Activated T-helper 1 cell treated with anti-CD3 and anti-CD28 coated beads, Interleukin-12 subunit alpha, Interleukin-12 subunit beta, Interleukin-2, Interleukin-4 antibody, amounts not matched to agents 30 ng/mL and 10 ng/mL and 1 ng/mL, durations not matched to agents 14 hours and 24 hours and 36 hours (primary cell): Measurements from ENCODE around the gene SLC19A1. TPM values are rescaled to one million over a fixed set of nuclear protein-coding genes. Genes with fewer than 3 reads are reported as not detected.

Experiments used
- DNase-seq: peaks from one replicate; pipeline ENCODE4 v3.0.0; 2021; ENCODE audit warnings: low spot score
- H3K27ac Mint-ChIP-seq: one replicate; pipeline ENCODE4 v1.8.0; 2021; ENCODE audit warnings: mild to moderate bottlenecking, mixed read lengths
- H3K27me3 Mint-ChIP-seq: one replicate; pipeline ENCODE4 v1.8.0; 2022; ENCODE audit warnings: mild to moderate bottlenecking, moderate library complexity, mixed read lengths; ENCODE audit not compliant: insufficient read depth
- H3K36me3 Mint-ChIP-seq: one replicate; pipeline ENCODE4 v1.8.0; 2021; ENCODE audit warnings: low read depth, mixed read lengths
- H3K4me1 Mint-ChIP-seq: one replicate; pipeline ENCODE4 v1.8.0; 2021; ENCODE audit warnings: low read depth, mixed read lengths
- H3K4me3 Mint-ChIP-seq: one replicate; pipeline ENCODE4 v1.8.0; 2021; ENCODE audit warnings: mild to moderate bottlenecking, moderate library complexity, mixed read lengths
- H3K9me3 Mint-ChIP-seq: one replicate; pipeline ENCODE4 v1.8.0; 2021; ENCODE audit warnings: mixed read lengths
- intact Hi-C: fragments of 100-400 bp; cut with micrococcal nuclease; formaldehyde crosslinking; loops from one replicate; pipeline ENCODE4 v1.15.1; 2024
- total RNA-seq: library from RNA; stranded (reverse); gene quantifications from 2 replicates; pipeline ENCODE4 v1.2.3, GENCODE V29; 2022

Gene SLC19A1
- total RNA-seq, 1 donor from 2014 or later = 105 TPM

- H3K4me3 Mint-ChIP-seq = no peak overlapping the region
- no peaks in the 10 kb centered on the region for H3K4me1 Mint-ChIP-seq
- peaks cover 29% of the 10 kb centered on the region for H3K9me3 Mint-ChIP-seq
- intact Hi-C loops = no loop called here
- no peak overlapping the region for H3K27ac Mint-ChIP-seq
- peaks cover under 1% of the 10 kb centered on the region for H3K36me3 Mint-ChIP-seq
- DNase-seq = no peak
- peaks cover 4% of the 10 kb centered on the region for H3K27me3 Mint-ChIP-seq
These were observed 39.1 kb upstream of the SLC19A1 start for GRCh38 chr21:45581322-45581712.

DNA sequence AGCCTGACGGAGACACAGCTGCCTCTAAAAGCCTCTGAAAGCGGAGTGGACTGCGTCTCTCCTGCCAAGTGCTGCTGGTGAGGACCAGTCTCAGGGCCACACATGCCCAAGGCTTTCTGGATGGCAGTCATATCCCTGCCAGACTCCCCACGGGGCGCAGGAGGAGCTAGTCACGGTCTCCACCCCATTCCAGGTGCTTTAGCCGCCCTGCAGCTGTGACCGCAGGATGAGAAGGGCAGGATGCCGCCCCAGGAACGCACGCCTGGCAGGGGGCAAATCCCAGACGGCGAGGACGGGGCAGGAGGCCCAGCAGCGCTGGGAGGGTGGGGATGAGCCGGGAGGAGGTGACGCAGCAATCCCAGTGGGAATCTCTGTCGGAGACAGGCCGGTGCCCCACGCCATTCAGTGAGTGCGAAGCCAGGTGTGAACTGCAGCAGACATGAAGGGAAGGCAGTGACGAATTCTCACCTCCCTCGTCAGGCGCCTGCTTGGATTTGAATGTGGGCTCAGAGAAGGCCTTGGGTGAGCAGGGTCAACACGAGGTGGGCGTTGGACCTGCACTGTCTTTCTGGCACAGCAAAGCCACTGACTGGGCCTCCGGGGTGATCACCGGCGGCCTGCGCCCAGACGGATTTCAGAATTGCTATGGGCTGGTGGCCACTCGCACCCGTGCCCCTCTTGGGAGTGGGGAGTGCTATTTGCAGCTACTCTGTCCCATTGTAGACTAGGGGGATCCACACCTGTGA lies 38.5 kb upstream of the SLC19A1 start:
- no peak for DNase-seq
- no peaks in the 10 kb centered on the region for H3K4me1 Mint-ChIP-seq
- no peak overlapping the region for H3K4me3 Mint-ChIP-seq
- peaks cover 4% of the 10 kb centered on the region for H3K27me3 Mint-ChIP-seq
- H3K9me3 Mint-ChIP-seq = peaks cover 23% of the 10 kb centered on the region
- H3K27ac Mint-ChIP-seq = no peak overlapping the region
- intact Hi-C loops = no loop called here
- no peaks in the 10 kb centered on the region for H3K36me3 Mint-ChIP-seq

DNA sequence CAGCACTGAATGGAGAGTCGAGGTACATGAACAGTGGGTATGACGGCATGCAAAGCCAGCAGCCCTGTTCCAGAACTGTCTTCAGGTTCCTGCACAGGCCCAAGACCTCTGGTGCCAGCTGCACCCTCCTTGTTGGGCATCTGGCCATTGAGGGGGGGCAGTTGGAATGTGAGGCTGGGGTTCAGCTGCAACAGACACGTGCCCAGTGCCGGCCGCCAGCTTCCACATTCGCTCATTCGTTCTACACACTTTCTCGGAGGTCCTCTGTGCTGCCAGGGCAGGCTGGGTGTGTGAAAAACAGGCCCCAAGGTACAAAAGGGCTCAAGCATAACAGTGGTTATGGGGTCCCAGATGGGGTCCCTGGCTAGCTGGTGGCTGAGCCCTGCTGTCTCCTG lies 37.9 kb upstream of the SLC19A1 start:
- Mint-ChIP-seq H3K4me3 (no peak overlapping the region), H3K4me1 (no peaks in the 10 kb centered on the region), H3K27me3 (peaks cover 4% of the 10 kb centered on the region), H3K36me3 (no peaks in the 10 kb centered on the region), H3K27ac (no peak overlapping the region), H3K9me3 (peaks cover 18% of the 10 kb centered on the region)
- DNase-seq = no peak
- intact Hi-C loops = no loop called here

- no peak for DNase-seq
- no peaks in the 10 kb centered on the region for H3K36me3 Mint-ChIP-seq
- H3K4me1 Mint-ChIP-seq = no peaks in the 10 kb centered on the region
These were observed 37.3 kb upstream of the SLC19A1 start for GRCh38 chr21:45579383-45580180.

DNA sequence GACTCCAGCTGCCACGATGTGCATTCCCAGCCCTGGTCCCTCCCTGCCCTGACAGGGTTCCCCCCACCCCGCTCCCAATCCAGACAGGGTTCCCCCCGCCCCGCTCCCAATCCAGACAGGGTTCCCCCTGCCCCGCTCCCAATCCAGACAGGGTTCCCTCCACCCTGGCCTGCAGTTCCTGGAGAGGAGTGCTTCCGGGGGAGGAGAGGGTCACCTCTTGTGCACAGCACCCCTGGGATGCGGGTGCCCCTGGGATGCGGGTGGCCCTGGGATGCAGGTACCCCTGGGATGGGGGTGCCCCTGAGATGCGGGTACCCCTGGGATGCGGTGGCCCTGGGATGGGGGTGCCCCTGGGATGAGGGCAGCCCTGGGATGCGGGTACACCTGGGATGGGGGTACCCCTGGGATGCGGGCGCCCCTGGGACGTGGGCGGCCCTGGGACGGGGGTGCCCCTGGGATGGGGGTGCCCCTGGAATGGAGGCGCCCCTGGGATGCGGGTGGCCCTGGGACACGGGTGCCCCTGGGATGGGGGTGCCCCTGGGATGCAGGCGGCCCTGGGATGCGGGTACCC lies 36.7 kb upstream of the SLC19A1 start:
- intact Hi-C loops = no loop called here
- Mint-ChIP-seq H3K27me3 (no peaks in the 10 kb centered on the region), H3K36me3 (no peaks in the 10 kb centered on the region), H3K27ac (no peak overlapping the region), H3K9me3 (peaks cover 8% of the 10 kb centered on the region), H3K4me3 (no peak overlapping the region), H3K4me1 (no peaks in the 10 kb centered on the region)
- DNase-seq = no peak

More at GRCh38 chr21:45579383-45580180, 37.3 kb upstream of the SLC19A1 start:
- intact Hi-C loops = no loop called here
- Mint-ChIP-seq H3K27ac (no peak overlapping the region), H3K4me3 (no peak overlapping the region), H3K9me3 (peaks cover 14% of the 10 kb centered on the region), H3K27me3 (no peaks in the 10 kb centered on the region)

DNA sequence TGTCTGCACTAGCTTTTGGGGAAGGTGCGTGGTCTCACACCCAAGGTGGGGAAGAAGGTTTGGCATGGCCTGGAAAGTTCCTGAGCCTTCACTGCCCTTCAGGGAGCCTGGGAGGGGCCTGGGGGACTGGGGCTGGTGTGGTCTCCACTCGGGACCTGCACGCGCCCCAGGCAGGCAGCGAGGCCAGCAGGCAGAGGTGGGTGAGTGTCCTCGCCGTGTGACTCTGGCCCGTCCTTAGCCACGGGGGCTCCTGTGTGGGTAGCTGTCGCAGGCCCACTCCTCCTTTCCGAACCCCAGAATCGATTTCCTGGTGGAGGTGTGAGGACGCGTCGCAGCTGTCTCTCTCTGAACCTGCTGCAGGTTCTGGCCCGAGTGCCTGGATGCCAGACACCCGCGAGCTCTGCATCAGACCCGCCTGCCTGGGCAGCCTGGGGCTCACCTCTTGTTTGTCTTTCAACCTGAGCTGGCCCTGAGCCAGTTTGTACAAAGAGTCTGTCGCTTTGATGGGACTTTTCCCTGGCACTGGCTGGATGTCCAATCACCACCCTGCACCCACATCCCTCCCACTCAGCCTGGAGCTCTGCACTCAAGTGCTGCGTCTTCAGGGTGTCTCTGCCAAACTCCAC lies 36.0 kb upstream of the SLC19A1 start:
- intact Hi-C loops = no loop called here
- Mint-ChIP-seq H3K4me3 (no peak overlapping the region), H3K36me3 (no peaks in the 10 kb centered on the region), H3K9me3 (peaks cover 6% of the 10 kb centered on the region), H3K27me3 (peaks cover 5% of the 10 kb centered on the region), H3K4me1 (no peaks in the 10 kb centered on the region), H3K27ac (no peak overlapping the region)
- DNase-seq = no peak

GRCh38 chr21:45577801-45578175 lies 35.5 kb upstream of the SLC19A1 start:
- H3K27me3 Mint-ChIP-seq = peaks cover 5% of the 10 kb centered on the region
- no peak for DNase-seq
- no peaks in the 10 kb centered on the region for H3K36me3 Mint-ChIP-seq
- H3K9me3 Mint-ChIP-seq = peaks cover under 1% of the 10 kb centered on the region
- H3K4me1 Mint-ChIP-seq = no peaks in the 10 kb centered on the region
- intact Hi-C loops = no loop called here
- H3K27ac Mint-ChIP-seq = no peak overlapping the region
- no peak overlapping the region for H3K4me3 Mint-ChIP-seq

DNA sequence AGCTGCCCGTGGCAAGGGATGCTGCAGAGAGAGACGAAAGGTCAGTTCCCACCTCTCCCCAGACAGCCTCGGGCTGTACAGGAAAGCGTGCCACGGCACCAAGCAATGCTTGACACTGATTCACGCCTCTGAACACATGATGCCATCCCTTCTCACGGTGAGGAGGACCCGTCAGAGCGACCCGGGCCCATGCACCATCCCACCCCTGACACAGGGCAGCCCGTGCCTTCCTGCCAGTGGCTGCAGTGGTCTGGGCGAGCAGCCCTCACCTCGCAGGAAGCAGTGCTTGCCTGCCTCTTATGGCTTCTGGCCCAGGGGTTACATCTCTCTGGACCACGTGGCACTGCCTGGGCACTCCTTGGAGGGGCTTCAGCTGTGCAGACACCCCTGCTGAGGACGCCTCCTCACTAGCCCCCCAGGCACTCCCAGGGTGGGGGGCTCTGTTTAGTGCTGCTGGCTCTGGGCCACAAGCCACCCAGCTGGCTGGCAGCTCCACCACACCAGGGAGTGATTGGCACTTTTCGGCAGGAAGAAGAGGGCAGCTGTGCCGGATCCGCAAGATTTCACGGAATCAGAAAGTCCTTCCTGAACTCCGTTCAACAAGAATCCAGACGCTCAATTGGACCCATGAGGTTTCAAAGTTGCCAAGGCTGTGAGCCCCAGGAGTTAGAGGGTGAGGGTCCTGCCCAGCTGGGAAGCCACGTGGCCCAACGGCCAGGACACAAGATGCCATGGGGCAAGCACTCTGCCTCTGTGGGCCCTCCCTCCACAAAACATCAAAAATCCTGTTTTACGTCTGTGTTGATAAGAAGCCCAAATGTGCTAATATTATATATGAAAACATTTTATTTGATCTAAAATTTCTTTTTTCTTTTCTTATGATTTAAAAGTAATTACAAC lies 34.8 kb upstream of the SLC19A1 start:
- Mint-ChIP-seq H3K27me3 (peaks cover 5% of the 10 kb centered on the region), H3K4me3 (no peak overlapping the region), H3K9me3 (no peaks in the 10 kb centered on the region), H3K27ac (no peak overlapping the region), H3K36me3 (no peaks in the 10 kb centered on the region), H3K4me1 (no peaks in the 10 kb centered on the region)
- DNase-seq = no peak
- intact Hi-C loops = no loop called here

GRCh38 chr21:45575993-45576837 lies 34.0 kb upstream of the SLC19A1 start:
- no peak overlapping the region for H3K27ac Mint-ChIP-seq
- H3K4me3 Mint-ChIP-seq = no peak overlapping the region
- no peaks in the 10 kb centered on the region for H3K9me3 Mint-ChIP-seq
- H3K36me3 Mint-ChIP-seq = no peaks in the 10 kb centered on the region
- no peaks in the 10 kb centered on the region for H3K4me1 Mint-ChIP-seq
- no peak for DNase-seq
- intact Hi-C loops = no loop called here
- H3K27me3 Mint-ChIP-seq = peaks cover 5% of the 10 kb centered on the region

GRCh38 chr21:45575304-45575992 lies 33.2 kb upstream of the SLC19A1 start:
- no peak for DNase-seq
- no peak overlapping the region for H3K4me3 Mint-ChIP-seq
- H3K27ac Mint-ChIP-seq = no peak overlapping the region
- no peaks in the 10 kb centered on the region for H3K9me3 Mint-ChIP-seq
- no peaks in the 10 kb centered on the region for H3K4me1 Mint-ChIP-seq
- no peaks in the 10 kb centered on the region for H3K36me3 Mint-ChIP-seq
- H3K27me3 Mint-ChIP-seq = peaks cover 5% of the 10 kb centered on the region
- intact Hi-C loops = no loop called here

DNA sequence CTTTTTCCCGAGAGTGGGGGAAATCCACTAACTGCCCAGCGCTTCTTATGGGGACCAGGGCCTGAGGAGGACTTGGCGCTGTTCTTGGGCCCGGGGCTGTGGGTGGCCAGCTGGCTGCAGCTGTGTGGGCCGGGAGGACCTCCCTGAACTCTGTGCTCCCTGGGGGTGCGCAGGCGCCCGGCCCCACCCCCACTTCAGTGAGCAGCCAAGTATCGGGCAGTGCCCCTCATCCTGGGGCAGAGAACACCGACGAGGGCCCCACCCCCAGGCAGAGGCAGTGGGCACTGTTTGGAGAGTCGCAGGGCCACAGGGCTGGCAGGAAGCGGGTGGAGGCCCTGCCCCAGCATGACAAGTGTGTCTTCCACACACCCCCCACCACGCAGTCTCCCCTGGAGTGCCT lies 32.5 kb upstream of the SLC19A1 start:
- Mint-ChIP-seq H3K9me3 (no peaks in the 10 kb centered on the region), H3K4me3 (no peak overlapping the region), H3K27me3 (peaks cover 9% of the 10 kb centered on the region), H3K4me1 (no peaks in the 10 kb centered on the region), H3K36me3 (no peaks in the 10 kb centered on the region), H3K27ac (no peak overlapping the region)
- no peak for DNase-seq
- intact Hi-C loops = no loop called here
